Measurements from ENCODE around the gene STATH.
"Not testable (repeated sequence)": the region's sequence is repeated elsewhere in the genome, so short reads cannot be mapped to it uniquely, and the experiment has no call there.

The STATH gene

DNA sequence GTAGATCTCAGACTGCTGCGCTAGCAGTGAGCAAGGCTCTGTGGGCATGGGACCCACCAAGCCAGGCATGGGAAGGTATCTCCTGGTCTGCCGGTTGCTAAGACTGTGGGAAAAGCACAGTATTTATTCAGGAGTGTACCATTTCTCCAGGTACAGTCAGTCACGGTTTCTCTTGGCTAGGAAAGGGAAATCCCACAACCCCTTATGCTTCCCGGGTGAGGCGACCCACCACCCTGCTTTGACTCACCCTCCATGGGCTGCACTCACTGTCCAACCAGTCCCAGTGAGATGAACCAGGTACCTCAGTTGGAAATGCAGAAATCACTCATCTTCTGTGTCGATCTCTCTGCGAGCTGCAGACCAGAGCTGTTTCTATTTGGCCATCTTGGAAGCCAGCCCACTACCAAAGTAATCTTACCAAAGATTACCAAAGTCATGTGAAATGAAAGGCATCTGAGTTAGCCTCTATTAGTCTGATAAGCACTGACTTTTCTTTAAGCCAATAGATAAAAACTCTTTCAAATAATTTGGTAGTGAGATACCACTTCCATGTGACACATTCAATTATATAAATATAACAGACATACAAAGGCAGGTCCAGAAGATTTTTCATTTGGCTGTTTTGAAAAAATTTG lies 46.0 kb downstream of the STATH start:
- DNase-seq, result no peak
- Histone ChIP-seq H3K4me3 (ENCODE audit: low read depth in 1 of 2, low read length in 2 of 2) (no peak overlapping the region), H3K27me3 (ENCODE audit: insufficient read depth, low read length, poor library complexity) (no peaks in the 10 kb centered on the region), H3K27ac (ENCODE audit: low read length) (no peak overlapping the region), H3K4me1 (ENCODE audit: insufficient read depth, low read length) (no peaks in the 10 kb centered on the region), H3K9ac (ENCODE audit: low read depth, low read length) (no peak overlapping the region), H3K4me2 (ENCODE audit: insufficient read depth, low read length) (no peak overlapping the region), H2AFZ (ENCODE audit: low read depth, low read length) (no peak overlapping the region), H3K79me2 (ENCODE audit: insufficient read depth, low read length) (no peaks in the 10 kb centered on the region), H3K9me3 (ENCODE audit: insufficient read depth, low read length, severe bottlenecking) (no peaks in the 10 kb centered on the region), H4K20me1 (ENCODE audit: insufficient read depth, low read length) (no peaks in the 10 kb centered on the region), H3K36me3 (ENCODE audit: insufficient read depth, low read length) (no peaks in the 10 kb centered on the region)
- ATAC-seq (ENCODE audit: insufficient read depth, low read depth), result no peak
- no peak for TF ChIP-seq EZH2 (IDR thresholded peaks at IDR 0.05; ENCODE audit: borderline replicate concordance, low read depth, low read length, severe bottlenecking)
- no peak for TF ChIP-seq CTCF (IDR thresholded peaks at IDR 0.05; ENCODE audit: borderline replicate concordance, extremely low read depth, low read length, poor library complexity, severe bottlenecking)

DNA sequence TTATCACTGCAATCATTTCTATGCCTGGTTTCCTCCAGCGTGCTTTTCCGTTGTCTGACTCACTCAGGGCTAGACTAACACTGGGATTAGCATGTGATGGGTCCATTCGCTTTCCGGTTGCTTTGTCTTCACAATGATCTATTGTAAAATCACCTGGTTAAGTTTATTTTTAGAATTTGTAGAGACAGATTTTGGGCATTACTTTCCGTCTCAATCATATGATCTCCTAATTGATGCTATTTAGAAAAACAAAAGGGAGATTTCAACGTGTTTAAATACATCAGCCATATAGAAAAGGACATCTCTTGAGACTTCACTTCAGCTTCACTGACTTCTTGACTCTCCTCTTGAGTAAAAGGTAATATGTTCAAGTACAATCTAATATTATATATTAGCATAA lies 54.4 kb downstream of the STATH start, which contains the start of gene HTN1:
HTN1 (plus strand) TSS at position 301 of the 400 bp plus-strand sequence. CDS start 2,639 bp downstream, outside the sequence.
- H3K79me2 ChIP-seq (ENCODE audit: insufficient read depth, low read length); H3K9me3 ChIP-seq (ENCODE audit: insufficient read depth, low read length, severe bottlenecking); H3K4me1 ChIP-seq (ENCODE audit: insufficient read depth, low read length); H3K4me2 ChIP-seq (ENCODE audit: insufficient read depth, low read length); H3K36me3 ChIP-seq (ENCODE audit: insufficient read depth, low read length); ATAC-seq (ENCODE audit: insufficient read depth, low read depth); H4K20me1 ChIP-seq (ENCODE audit: insufficient read depth, low read length); H3K4me3 ChIP-seq (ENCODE audit: low read depth in 1 of 2, low read length in 2 of 2); H2AFZ ChIP-seq (ENCODE audit: low read depth, low read length); H3K27ac ChIP-seq (ENCODE audit: low read length); DNase-seq; H3K9ac ChIP-seq (ENCODE audit: low read depth, low read length); H3K27me3 ChIP-seq (ENCODE audit: insufficient read depth, low read length, poor library complexity): not testable (repeated sequence)
